DMS53 (cell line): ENCODE measurements around the gene CPEB3.

Experiments used
- DNase-seq: peaks from one replicate; lab custom pipeline; 2025; lab: John Stamatoyannopoulos, UW

Gene CPEB3

GRCh38 chr10:92208736-92209135 is 82.1 kb downstream of the CPEB3 start:
- DNase-seq: no peak

GRCh38 chr10:92208157-92208720 is 82.6 kb downstream of the CPEB3 start:
- no peak for DNase-seq

- no peak for DNase-seq
These were observed 83.8 kb downstream of the CPEB3 start for GRCh38 chr10:92207061-92207460.

GRCh38 chr10:92203919-92204623 is 86.8 kb downstream of the CPEB3 start:
- DNase-seq: peak; percentile 79

- DNase-seq: no peak
These were observed 88.3 kb downstream of the CPEB3 start for GRCh38 chr10:92202536-92202935.

- DNase-seq: peak; percentile 55
These were observed 90.3 kb downstream of the CPEB3 start for GRCh38 chr10:92200564-92200963.

- DNase-seq: no peak
These were observed 103.8 kb downstream of the CPEB3 start for GRCh38 chr10:92187101-92187500.

GRCh38 chr10:92184977-92185376 is 105.9 kb downstream of the CPEB3 start:
- DNase-seq: peak; percentile 74

- no peak for DNase-seq
These were observed 107.7 kb downstream of the CPEB3 start for GRCh38 chr10:92183199-92183598.

- peak; percentile 38 for DNase-seq
These were observed 109.3 kb downstream of the CPEB3 start for GRCh38 chr10:92181575-92181974.

GRCh38 chr10:92180399-92180798 is 110.5 kb downstream of the CPEB3 start:
- DNase-seq: no peak

GRCh38 chr10:92177546-92177945 is 113.3 kb downstream of the CPEB3 start:
- no peak for DNase-seq

GRCh38 chr10:92175164-92175563 is 115.7 kb downstream of the CPEB3 start:
- no peak for DNase-seq

- no peak for DNase-seq
These were observed 116.9 kb downstream of the CPEB3 start for GRCh38 chr10:92173996-92174395.

GRCh38 chr10:92164036-92164696 is 126.7 kb downstream of the CPEB3 start:
- DNase-seq: no peak

GRCh38 chr10:92162541-92162940 is 128.3 kb downstream of the CPEB3 start:
- no peak for DNase-seq

- DNase-seq: no peak
These were observed 133.8 kb downstream of the CPEB3 start for GRCh38 chr10:92156874-92157773.

GRCh38 chr10:92150823-92151222 is 140.1 kb downstream of the CPEB3 start:
- no peak for DNase-seq

GRCh38 chr10:92149261-92149660 is 141.6 kb downstream of the CPEB3 start:
- no peak for DNase-seq

- DNase-seq: no peak
These were observed 144.1 kb downstream of the CPEB3 start for GRCh38 chr10:92146781-92147180.

- no peak for DNase-seq
These were observed 144.8 kb downstream of the CPEB3 start for GRCh38 chr10:92146107-92146506.

- no peak for DNase-seq
These were observed 147.9 kb downstream of the CPEB3 start for GRCh38 chr10:92142949-92143348.
